Measurements from ENCODE around the gene PIGV.

PIGV gene

DNA sequence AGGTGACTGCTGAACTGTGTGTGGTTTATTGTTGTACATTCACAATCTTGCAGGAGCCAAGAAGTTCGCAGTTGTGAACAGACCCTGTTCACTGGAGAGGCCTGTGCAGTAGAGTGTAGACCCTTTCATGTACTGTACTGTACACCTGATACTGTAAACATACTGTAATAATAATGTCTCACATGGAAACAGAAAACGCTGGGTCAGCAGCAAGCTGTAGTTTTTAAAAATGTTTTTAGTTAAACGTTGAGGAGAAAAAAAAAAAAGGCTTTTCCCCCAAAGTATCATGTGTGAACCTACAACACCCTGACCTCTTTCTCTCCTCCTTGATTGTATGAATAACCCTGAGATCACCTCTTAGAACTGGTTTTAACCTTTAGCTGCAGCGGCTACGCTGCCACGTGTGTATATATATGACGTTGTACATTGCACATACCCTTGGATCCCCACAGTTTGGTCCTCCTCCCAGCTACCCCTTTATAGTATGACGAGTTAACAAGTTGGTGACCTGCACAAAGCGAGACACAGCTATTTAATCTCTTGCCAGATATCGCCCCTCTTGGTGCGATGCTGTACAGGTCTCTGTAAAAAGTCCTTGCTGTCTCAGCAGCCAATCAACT lies 6.4 kb upstream of the PIGV start:
- Histone ChIP-seq H3K9me2 (replicated peaks; ENCODE audit: insufficient read depth, low read length) (no peaks in the 10 kb centered on the region), H3K4me2 (ENCODE audit: low read depth, low read length) (no peak overlapping the region), H3K4me3 (ENCODE audit: low read length) (no peak overlapping the region), H3K9ac (ENCODE audit: low read length) (no peak overlapping the region), H3K9me3 (replicated peaks; ENCODE audit: insufficient read depth, low read length) (no peaks in the 10 kb centered on the region), H2AFZ (ENCODE audit: low read length) (no peak overlapping the region), H3F3A (ENCODE audit: insufficient read depth, low read length) (peaks cover 48% of the 10 kb centered on the region), H3K27ac (ENCODE audit: low read length) (no peak overlapping the region), H3K4me1 (ENCODE audit: low read length) (peaks cover 73% of the 10 kb centered on the region), H3K36me3 (replicated peaks; ENCODE audit: insufficient read depth, low read length) (peaks cover 28% of the 10 kb centered on the region; the same call in 1 of the 2 replicates), H3K79me2 (ENCODE audit: low read length) (peaks cover 42% of the 10 kb centered on the region), H4K20me1 (ENCODE audit: insufficient read depth, low read length) (0 out of 2 replicates have a peak, but pooled peaks cover 4% of the 10 kb centered on the region), H3K27me3 (replicated peaks; ENCODE audit: insufficient read depth, low read length) (no peaks in the 10 kb centered on the region)
- TF ChIP-seq EZH2phosphoT487 (IDR thresholded peaks at IDR 0.05; ENCODE audit: low read length) (no peak), EZH2 (optimal IDR thresholded peaks at IDR 0.05; ENCODE audit: low read depth, low read length) (no peak)
- TF ChIP-seq, protein P1, sequence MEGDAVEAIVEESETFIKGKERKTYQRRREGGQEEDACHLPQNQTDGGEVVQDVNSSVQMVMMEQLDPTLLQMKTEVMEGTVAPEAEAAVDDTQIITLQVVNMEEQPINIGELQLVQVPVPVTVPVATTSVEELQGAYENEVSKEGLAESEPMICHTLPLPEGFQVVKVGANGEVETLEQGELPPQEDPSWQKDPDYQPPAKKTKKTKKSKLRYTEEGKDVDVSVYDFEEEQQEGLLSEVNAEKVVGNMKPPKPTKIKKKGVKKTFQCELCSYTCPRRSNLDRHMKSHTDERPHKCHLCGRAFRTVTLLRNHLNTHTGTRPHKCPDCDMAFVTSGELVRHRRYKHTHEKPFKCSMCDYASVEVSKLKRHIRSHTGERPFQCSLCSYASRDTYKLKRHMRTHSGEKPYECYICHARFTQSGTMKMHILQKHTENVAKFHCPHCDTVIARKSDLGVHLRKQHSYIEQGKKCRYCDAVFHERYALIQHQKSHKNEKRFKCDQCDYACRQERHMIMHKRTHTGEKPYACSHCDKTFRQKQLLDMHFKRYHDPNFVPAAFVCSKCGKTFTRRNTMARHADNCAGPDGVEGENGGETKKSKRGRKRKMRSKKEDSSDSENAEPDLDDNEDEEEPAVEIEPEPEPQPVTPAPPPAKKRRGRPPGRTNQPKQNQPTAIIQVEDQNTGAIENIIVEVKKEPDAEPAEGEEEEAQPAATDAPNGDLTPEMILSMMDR (IDR thresholded peaks at IDR 0.05; ENCODE audit: low read length) = no peak
- peak; percentile 12 for DNase-seq

DNA sequence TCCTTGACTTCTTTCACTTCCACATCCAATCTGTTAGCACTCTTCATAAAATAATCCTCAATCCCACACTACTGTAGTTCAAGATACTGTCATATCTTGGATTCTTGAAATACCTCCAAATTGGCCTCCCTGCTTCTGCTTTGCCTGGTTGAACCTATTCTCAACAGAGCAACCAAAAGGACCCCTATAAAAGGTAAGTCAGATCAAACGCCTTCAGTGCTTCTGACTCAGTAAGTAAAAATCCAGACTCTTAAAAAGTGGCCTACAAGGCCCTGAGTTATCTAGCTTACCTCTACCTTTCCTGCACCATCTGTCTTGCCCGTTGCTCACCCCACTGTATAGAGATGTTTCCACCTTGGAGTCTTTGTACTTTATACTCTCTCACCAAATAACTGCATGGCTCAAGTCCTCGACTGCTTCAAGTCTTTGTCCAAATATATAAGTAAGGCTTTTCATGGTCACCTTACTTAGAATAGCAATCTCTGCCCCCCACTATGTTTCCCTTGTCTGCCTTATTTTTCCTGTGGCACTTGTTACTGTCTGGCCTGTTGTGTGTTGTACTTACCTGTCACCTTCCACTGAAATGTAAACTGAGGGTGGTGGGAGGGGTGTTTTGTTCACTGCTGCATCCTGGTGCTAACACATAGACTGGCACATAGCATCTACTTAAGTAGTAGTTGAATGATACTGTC lies 5.1 kb upstream of the PIGV start:
- Histone ChIP-seq H3K4me2 (ENCODE audit: low read depth, low read length) (no peak overlapping the region), H3K4me3 (ENCODE audit: low read length) (no peak overlapping the region), H3K4me1 (ENCODE audit: low read length) (peaks cover 80% of the 10 kb centered on the region), H3K9ac (ENCODE audit: low read length) (no peak overlapping the region), H3K27ac (ENCODE audit: low read length) (no peak overlapping the region), H2AFZ (ENCODE audit: low read length) (no peak overlapping the region), H3K9me2 (replicated peaks; ENCODE audit: insufficient read depth, low read length) (no peaks in the 10 kb centered on the region), H3K79me2 (ENCODE audit: low read length) (peaks cover 38% of the 10 kb centered on the region), H3K36me3 (replicated peaks; ENCODE audit: insufficient read depth, low read length) (peaks cover 28% of the 10 kb centered on the region; the same call in 1 of the 2 replicates), H3F3A (ENCODE audit: insufficient read depth, low read length) (peaks cover 62% of the 10 kb centered on the region), H3K9me3 (replicated peaks; ENCODE audit: insufficient read depth, low read length) (no peaks in the 10 kb centered on the region), H4K20me1 (ENCODE audit: insufficient read depth, low read length) (0 out of 2 replicates have a peak, but pooled peaks cover 4% of the 10 kb centered on the region), H3K27me3 (replicated peaks; ENCODE audit: insufficient read depth, low read length) (no peaks in the 10 kb centered on the region)
- TF ChIP-seq, protein P1 (IDR thresholded peaks at IDR 0.05; ENCODE audit: low read length) = no peak
- TF ChIP-seq EZH2phosphoT487 (IDR thresholded peaks at IDR 0.05; ENCODE audit: low read length) (no peak), EZH2 (optimal IDR thresholded peaks at IDR 0.05; ENCODE audit: low read depth, low read length) (no peak)
- DNase-seq = no peak

DNA sequence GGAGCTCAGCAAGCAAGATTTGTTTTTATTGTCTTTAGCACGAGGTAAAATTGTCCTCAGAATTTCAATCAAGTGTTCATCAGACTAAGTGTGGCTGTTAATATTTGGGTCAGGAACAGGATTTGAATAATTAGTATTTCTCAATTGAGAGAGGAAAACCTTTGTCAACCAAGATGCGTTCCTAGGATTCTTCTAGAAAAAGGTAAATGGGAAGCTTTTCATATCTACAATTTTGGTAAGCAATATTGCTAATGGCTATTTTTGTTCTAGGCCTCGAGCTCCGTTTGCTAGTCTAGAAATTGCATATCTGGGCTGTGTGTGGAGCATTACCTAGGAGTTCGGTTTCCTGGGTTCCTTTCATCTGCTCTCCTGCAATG lies 4.1 kb upstream of the PIGV start:
- no peaks in the 10 kb centered on the region for H3K9me3 ChIP-seq (replicated peaks; ENCODE audit: insufficient read depth, low read length)
- TF ChIP-seq EZH2phosphoT487 (IDR thresholded peaks at IDR 0.05; ENCODE audit: low read length) = no peak
- TF ChIP-seq, protein P1 (IDR thresholded peaks at IDR 0.05; ENCODE audit: low read length) = no peak
- peaks cover 38% of the 10 kb centered on the region for H3K79me2 ChIP-seq (ENCODE audit: low read length)
- H3K9ac ChIP-seq (ENCODE audit: low read length) = no peak overlapping the region
- H2AFZ ChIP-seq (ENCODE audit: low read length) = no peak overlapping the region
- H3K4me1 ChIP-seq (ENCODE audit: low read length) = peaks cover 80% of the 10 kb centered on the region
- no peaks in the 10 kb centered on the region for H3K9me2 ChIP-seq (replicated peaks; ENCODE audit: insufficient read depth, low read length)
- H3K27ac ChIP-seq (ENCODE audit: low read length) = no peak overlapping the region
- H3K4me3 ChIP-seq (ENCODE audit: low read length) = no peak overlapping the region
- H3K36me3 ChIP-seq (replicated peaks; ENCODE audit: insufficient read depth, low read length) = peaks cover 21% of the 10 kb centered on the region; the same call in 1 of the 2 replicates
- no peak for DNase-seq
- H4K20me1 ChIP-seq (ENCODE audit: insufficient read depth, low read length) = 0 out of 2 replicates have a peak, but pooled peaks cover 4% of the 10 kb centered on the region
- H3F3A ChIP-seq (ENCODE audit: insufficient read depth, low read length) = peaks cover 64% of the 10 kb centered on the region
- no peaks in the 10 kb centered on the region for H3K27me3 ChIP-seq (replicated peaks; ENCODE audit: insufficient read depth, low read length)
- H3K4me2 ChIP-seq (ENCODE audit: low read depth, low read length) = no peak overlapping the region

Data from MM.1S (cell line).